ENCODE data around the gene CNFN.

CNFN gene

DNA sequence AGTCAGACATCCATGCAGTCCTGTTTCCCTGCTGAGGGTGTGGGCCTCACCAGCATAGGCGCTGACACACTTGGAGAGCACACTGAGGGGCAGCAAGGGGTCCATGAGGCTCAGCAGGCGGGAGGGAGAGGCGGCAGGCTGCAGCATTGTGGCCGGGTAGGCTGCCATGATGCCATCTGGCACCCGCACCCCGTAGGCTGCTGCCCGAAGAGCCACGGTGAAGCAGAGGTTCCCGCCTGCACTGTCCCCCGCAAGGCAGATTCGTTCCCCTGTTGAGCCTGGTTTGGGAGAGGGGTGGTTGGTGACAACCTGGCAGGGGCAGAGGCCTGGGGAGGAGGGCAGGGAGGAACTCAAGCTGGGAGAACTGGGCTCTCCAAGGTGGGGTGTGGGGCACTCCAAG, 16.0 kb upstream of the CNFN start:
- H3K4me3 ChIP-seq (ENCODE audit: low read depth, low read length, poor library complexity, severe bottlenecking) = no peak overlapping the region
- H3K4me1 ChIP-seq (ENCODE audit: insufficient read depth, low read length, severe bottlenecking) = peaks cover 8% of the 10 kb centered on the region
- no peaks in the 10 kb centered on the region for H4K20me1 ChIP-seq (ENCODE audit: insufficient read depth, low read length)
- peaks cover 61% of the 10 kb centered on the region for H3K36me3 ChIP-seq (ENCODE audit: insufficient read depth, low read length)
- H3F3A ChIP-seq (ENCODE audit: insufficient read depth, low read length) = no peaks in the 10 kb centered on the region
- no peak overlapping the region for H2AFZ ChIP-seq (ENCODE audit: low read length)
- no peaks in the 10 kb centered on the region for H3K9me3 ChIP-seq (ENCODE audit: low read length)
- H3K4me2 ChIP-seq (ENCODE audit: low read length) = no peak overlapping the region
- no peak overlapping the region for H3K27ac ChIP-seq (ENCODE audit: low read depth, low read length, poor library complexity, severe bottlenecking)
- H3K9me2 ChIP-seq (ENCODE audit: low read depth, low read length) = no peaks in the 10 kb centered on the region
- no peak overlapping the region for H3K9ac ChIP-seq (ENCODE audit: low read length)
- no peaks in the 10 kb centered on the region for H3K79me2 ChIP-seq (ENCODE audit: insufficient read depth, low read length)
- H3K27me3 ChIP-seq (ENCODE audit: insufficient read depth, low read length) = no peaks in the 10 kb centered on the region
- TF ChIP-seq, protein P1, sequence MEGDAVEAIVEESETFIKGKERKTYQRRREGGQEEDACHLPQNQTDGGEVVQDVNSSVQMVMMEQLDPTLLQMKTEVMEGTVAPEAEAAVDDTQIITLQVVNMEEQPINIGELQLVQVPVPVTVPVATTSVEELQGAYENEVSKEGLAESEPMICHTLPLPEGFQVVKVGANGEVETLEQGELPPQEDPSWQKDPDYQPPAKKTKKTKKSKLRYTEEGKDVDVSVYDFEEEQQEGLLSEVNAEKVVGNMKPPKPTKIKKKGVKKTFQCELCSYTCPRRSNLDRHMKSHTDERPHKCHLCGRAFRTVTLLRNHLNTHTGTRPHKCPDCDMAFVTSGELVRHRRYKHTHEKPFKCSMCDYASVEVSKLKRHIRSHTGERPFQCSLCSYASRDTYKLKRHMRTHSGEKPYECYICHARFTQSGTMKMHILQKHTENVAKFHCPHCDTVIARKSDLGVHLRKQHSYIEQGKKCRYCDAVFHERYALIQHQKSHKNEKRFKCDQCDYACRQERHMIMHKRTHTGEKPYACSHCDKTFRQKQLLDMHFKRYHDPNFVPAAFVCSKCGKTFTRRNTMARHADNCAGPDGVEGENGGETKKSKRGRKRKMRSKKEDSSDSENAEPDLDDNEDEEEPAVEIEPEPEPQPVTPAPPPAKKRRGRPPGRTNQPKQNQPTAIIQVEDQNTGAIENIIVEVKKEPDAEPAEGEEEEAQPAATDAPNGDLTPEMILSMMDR (IDR thresholded peaks at IDR 0.05; ENCODE audit: low read length) = no peak
- no peak for TF ChIP-seq EZH2 (IDR thresholded peaks at IDR 0.05; ENCODE audit: borderline replicate concordance, low read length)

DNA sequence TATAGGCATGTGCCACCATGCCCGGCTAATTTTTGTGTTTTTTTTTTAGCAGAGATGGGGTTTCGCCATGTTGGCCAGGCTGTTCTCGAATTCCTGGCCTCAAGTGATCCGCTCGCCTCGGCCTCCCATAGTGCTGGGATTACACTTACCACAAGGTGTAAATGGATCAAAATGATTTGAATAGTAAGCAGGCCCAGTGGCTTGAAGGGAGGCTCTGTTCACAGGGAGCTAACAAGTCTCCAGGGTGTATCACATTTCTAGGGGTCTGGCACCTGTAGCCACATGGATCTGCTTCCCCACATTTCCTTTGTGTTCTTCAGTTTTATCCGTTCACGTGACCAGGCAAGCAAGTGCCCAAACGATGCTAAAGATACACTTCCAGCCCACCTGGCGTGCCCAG, 13.5 kb upstream of the CNFN start:
- Histone ChIP-seq H3K4me1 (ENCODE audit: insufficient read depth, low read length, severe bottlenecking) (peaks cover 8% of the 10 kb centered on the region), H3K9me2 (ENCODE audit: low read depth, low read length) (no peaks in the 10 kb centered on the region), H3K9ac (ENCODE audit: low read length) (no peak overlapping the region), H3K4me2 (ENCODE audit: low read length) (no peak overlapping the region), H2AFZ (ENCODE audit: low read length) (no peak overlapping the region), H3K4me3 (ENCODE audit: low read depth, low read length, poor library complexity, severe bottlenecking) (no peak overlapping the region), H3K36me3 (ENCODE audit: insufficient read depth, low read length) (peaks cover 57% of the 10 kb centered on the region), H3K9me3 (ENCODE audit: low read length) (no peaks in the 10 kb centered on the region), H3K79me2 (ENCODE audit: insufficient read depth, low read length) (no peaks in the 10 kb centered on the region), H3K27ac (ENCODE audit: low read depth, low read length, poor library complexity, severe bottlenecking) (no peak overlapping the region), H4K20me1 (ENCODE audit: insufficient read depth, low read length) (no peaks in the 10 kb centered on the region), H3F3A (ENCODE audit: insufficient read depth, low read length) (no peaks in the 10 kb centered on the region; the same call in 1 of the 2 replicates), H3K27me3 (ENCODE audit: insufficient read depth, low read length) (no peaks in the 10 kb centered on the region)
- no peak for TF ChIP-seq EZH2 (IDR thresholded peaks at IDR 0.05; ENCODE audit: borderline replicate concordance, low read length)
- TF ChIP-seq, protein P1 (IDR thresholded peaks at IDR 0.05; ENCODE audit: low read length) = no peak

DNA sequence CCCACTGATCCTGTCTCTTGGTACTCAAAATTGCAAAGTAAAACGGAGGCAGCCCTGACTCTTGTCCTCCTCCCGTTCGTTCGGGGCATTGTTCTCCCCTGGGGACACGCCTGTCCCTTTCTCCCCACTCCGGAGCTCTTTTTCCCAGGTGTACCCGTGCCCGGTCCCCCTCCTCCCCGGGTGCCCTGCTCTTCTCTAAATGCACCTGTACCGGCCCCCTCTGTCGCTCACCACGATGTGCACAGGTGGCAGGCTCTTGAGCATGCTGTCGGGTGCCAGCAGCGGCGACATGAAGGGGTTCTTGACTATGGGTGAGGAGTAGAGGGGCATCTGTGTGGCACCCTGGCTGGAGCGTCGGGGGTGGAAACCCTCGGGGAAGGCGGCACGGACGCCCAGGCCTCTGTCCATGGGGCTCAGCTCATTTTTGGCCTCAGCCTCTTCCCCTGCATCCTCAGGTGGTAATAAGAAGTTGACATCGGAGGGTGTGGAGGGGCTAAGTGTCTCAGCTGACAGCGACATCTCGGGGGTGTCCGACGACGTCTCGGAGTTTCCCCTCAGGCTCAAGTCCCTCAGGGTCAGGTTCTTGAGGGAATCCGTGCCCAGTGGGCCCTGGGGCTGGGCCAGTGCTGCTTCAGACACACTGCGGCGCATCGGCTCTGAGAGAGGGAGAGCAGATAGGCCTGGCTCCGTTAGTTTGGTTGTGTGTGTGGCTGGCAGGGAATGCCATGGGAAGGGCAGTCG, 12.4 kb upstream of the CNFN start:
- Histone ChIP-seq H2AFZ (ENCODE audit: low read length) (no peak overlapping the region), H3K4me2 (ENCODE audit: low read length) (peak overlapping the region; percentile 62; the same call in 1 of the 2 replicates), H3K9ac (ENCODE audit: low read length) (no peak overlapping the region), H3K36me3 (ENCODE audit: insufficient read depth, low read length) (peaks cover 48% of the 10 kb centered on the region), H3K9me3 (ENCODE audit: low read length) (no peaks in the 10 kb centered on the region), H3K4me1 (ENCODE audit: insufficient read depth, low read length, severe bottlenecking) (peaks cover 13% of the 10 kb centered on the region), H3F3A (ENCODE audit: insufficient read depth, low read length) (no peaks in the 10 kb centered on the region; the same call in 1 of the 2 replicates), H3K27ac (ENCODE audit: low read depth, low read length, poor library complexity, severe bottlenecking) (no peak overlapping the region), H4K20me1 (ENCODE audit: insufficient read depth, low read length) (no peaks in the 10 kb centered on the region), H3K79me2 (ENCODE audit: insufficient read depth, low read length) (no peaks in the 10 kb centered on the region), H3K4me3 (ENCODE audit: low read depth, low read length, poor library complexity, severe bottlenecking) (no peak overlapping the region), H3K27me3 (ENCODE audit: insufficient read depth, low read length) (no peaks in the 10 kb centered on the region), H3K9me2 (ENCODE audit: low read depth, low read length) (no peaks in the 10 kb centered on the region)
- TF ChIP-seq, protein P1 (IDR thresholded peaks at IDR 0.05; ENCODE audit: low read length) = no peak
- TF ChIP-seq EZH2 (IDR thresholded peaks at IDR 0.05; ENCODE audit: borderline replicate concordance, low read length) = no peak

Data from OCI-LY1 (cell line).